Activated CD8-positive, alpha-beta T cell treated with anti-CD3 and anti-CD28 coated beads for 36 hours (primary cell): ENCODE data around the gene NTF3. TPM values are rescaled to one million over a fixed set of nuclear protein-coding genes. Genes with fewer than 3 reads are reported as not detected.

ENCODE experiments used
- ATAC-seq: fragments of 200-7000 bp; cut with Tn5 transposase; one replicate; pipeline ENCODE4 v1.10.0; 2021; ENCODE audit warnings: mild to moderate bottlenecking, moderate library complexity
- CTCF ChIA-PET: fragments of 350-600 bp; sonication (Branson Sonifier 250); formaldehyde crosslinking; loops from one replicate; lab custom pipeline; 2021; ENCODE audit warnings: antibody characterized with exemption; lab: Charles Lee
- POLR2A ChIA-PET: fragments of 350-600 bp; sonication (Branson Sonifier 250); formaldehyde crosslinking; loops from one replicate; lab custom pipeline; 2021; ENCODE audit warnings: antibody characterized with exemption; lab: Charles Lee
- DNase-seq: peaks from one replicate; pipeline ENCODE4 v3.0.0-alpha.2; 2020
- H3K27ac Mint-ChIP-seq: one replicate; pipeline ENCODE4 v1.8.0; 2021; ENCODE audit warnings: mild to moderate bottlenecking, mixed read lengths
- H3K27me3 Mint-ChIP-seq: one replicate; pipeline ENCODE4 v1.8.0; 2021; ENCODE audit warnings: mixed read lengths
- H3K36me3 Mint-ChIP-seq: one replicate; pipeline ENCODE4 v1.8.0; 2021; ENCODE audit warnings: low read depth, mixed read lengths
- H3K4me1 Mint-ChIP-seq: one replicate; pipeline ENCODE4 v1.8.0; 2021; ENCODE audit warnings: low read depth, mixed read lengths
- H3K4me3 Mint-ChIP-seq: one replicate; pipeline ENCODE4 v1.8.0; 2021; ENCODE audit warnings: mild to moderate bottlenecking, moderate library complexity, mixed read lengths
- H3K9me3 Mint-ChIP-seq: one replicate; pipeline ENCODE4 v1.8.0; 2021; ENCODE audit warnings: mixed read lengths
- intact Hi-C: fragments of 100-400 bp; cut with micrococcal nuclease; formaldehyde crosslinking; loops from one replicate; pipeline ENCODE4 v1.10.0; 2022
- total RNA-seq, 2 experiments: library from RNA; stranded (reverse); gene quantifications; one replicate each; pipeline ENCODE4 v1.2.3, GENCODE V29; 2021
- TF ChIP-seq, protein P1 (sequence below): fragments of 200-600 bp; IDR thresholded peaks from one replicate; pipeline ENCODE4 v1.8.0; 2022; ENCODE audit warnings: antibody characterized with exemption, mild to moderate bottlenecking

The NTF3 gene
- total RNA-seq, 2 experiments from 2014 or later, result not detected

DNA sequence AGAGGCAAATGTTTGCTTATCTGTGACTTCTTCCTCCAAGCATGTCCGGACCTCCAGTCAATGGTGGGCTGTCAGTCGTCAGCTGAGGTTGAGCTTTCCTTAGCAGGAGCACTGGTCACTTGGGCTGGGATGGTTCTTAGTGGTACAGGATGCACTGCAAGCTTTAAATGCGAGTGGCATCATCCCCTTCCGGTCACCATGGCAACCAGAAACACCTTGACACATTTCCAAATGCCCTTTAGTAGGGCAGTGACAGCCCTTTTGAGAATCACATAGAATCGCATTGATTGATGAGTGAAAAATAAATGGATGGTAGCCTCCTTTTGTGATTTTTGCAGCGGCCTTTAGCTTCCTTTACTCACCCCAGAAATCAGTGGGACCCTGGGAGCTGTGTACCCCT is 24.1 kb downstream of the NTF3 start:
- Mint-ChIP-seq H3K36me3 (no peaks in the 10 kb centered on the region), H3K27me3 (peaks cover 2% of the 10 kb centered on the region), H3K4me1 (peaks cover 3% of the 10 kb centered on the region), H3K9me3 (no peaks in the 10 kb centered on the region), H3K4me3 (no peak overlapping the region), H3K27ac (no peak overlapping the region)
- TF ChIP-seq, protein P1, sequence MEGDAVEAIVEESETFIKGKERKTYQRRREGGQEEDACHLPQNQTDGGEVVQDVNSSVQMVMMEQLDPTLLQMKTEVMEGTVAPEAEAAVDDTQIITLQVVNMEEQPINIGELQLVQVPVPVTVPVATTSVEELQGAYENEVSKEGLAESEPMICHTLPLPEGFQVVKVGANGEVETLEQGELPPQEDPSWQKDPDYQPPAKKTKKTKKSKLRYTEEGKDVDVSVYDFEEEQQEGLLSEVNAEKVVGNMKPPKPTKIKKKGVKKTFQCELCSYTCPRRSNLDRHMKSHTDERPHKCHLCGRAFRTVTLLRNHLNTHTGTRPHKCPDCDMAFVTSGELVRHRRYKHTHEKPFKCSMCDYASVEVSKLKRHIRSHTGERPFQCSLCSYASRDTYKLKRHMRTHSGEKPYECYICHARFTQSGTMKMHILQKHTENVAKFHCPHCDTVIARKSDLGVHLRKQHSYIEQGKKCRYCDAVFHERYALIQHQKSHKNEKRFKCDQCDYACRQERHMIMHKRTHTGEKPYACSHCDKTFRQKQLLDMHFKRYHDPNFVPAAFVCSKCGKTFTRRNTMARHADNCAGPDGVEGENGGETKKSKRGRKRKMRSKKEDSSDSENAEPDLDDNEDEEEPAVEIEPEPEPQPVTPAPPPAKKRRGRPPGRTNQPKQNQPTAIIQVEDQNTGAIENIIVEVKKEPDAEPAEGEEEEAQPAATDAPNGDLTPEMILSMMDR, result no peak
- intact Hi-C loops, result no loop called here
- POLR2A ChIA-PET, result no interaction called here
- ATAC-seq (no peak), DNase-seq (no peak)
- CTCF ChIA-PET, result no interaction called here

DNA sequence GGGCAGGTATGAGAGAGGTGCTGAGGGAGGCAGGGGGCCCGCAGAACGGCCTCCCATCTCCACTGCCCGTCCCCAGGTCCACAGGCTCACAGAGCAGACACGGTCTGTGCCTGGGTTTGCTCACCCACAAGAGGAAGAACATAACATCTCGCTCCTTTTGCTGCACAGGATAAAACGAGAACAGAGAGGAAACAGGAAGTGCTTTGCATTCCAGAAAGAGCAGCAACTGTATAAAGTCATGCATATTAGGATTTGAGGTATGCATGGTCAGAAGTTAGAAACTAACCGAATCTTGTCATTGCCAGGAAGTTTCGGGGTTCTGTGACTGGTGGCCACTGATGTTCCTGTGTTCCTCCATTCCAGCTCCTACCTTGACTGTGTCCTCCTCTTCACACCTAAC is 25.0 kb downstream of the NTF3 start:
- no peak for ATAC-seq

DNA sequence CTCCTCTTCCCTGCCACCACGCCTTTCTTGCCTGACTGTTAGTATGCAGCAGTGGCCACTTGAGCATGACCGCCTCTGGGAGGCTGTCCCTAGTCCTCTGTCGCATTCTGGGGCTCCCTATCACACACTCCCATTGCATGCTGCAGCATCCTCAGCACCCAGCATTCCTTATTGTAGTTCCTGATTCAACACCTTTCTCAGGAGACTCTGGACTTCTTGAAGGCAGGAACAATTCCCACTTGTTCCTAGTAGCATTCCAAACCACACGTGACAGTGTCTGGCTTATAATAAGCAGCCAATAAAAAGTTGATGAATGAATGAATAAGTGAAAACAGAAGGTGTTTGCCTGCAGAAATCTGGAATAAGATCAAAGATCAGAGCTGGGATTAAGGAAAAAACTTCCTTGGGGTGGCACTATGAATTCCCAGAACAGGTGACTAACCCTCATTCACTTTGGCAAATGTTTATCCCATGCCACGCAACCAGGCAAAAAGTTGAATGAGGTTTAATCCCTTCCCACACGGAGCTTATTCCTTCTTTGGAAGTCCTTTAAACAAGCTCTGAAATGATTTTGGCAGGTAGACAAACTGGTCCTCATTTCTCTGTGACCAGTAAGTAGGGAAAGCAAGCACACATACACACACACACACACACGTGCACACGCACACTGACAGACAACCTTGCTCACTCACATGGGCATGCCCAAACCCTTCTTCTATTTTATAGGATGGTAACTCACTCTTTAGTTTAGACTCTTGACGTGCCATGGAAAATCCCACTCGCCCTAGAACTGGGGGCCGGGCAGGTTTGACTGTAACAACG is 26.5 kb downstream of the NTF3 start:
- Mint-ChIP-seq H3K4me3 (no peak overlapping the region), H3K4me1 (peaks cover 3% of the 10 kb centered on the region), H3K9me3 (no peaks in the 10 kb centered on the region), H3K27ac (no peak overlapping the region), H3K36me3 (no peaks in the 10 kb centered on the region), H3K27me3 (no peaks in the 10 kb centered on the region)
- intact Hi-C loops, result no loop called here
- DNase-seq, result no peak
- ChIA-PET POLR2A (no interaction called here), CTCF (no interaction called here)
- TF ChIP-seq, protein P1, result no peak
- no peak for ATAC-seq

More for the DNA sequence above, 25.0 kb downstream of the NTF3 start:
- no peak overlapping the region for H3K4me3 Mint-ChIP-seq
- intact Hi-C loops, result no loop called here
- no peaks in the 10 kb centered on the region for H3K36me3 Mint-ChIP-seq
- TF ChIP-seq, protein P1, result no peak
- ChIA-PET POLR2A (no interaction called here), CTCF (no interaction called here)
- no peak overlapping the region for H3K27ac Mint-ChIP-seq
- H3K27me3 Mint-ChIP-seq, result peaks cover 2% of the 10 kb centered on the region
- peaks cover 3% of the 10 kb centered on the region for H3K4me1 Mint-ChIP-seq
- H3K9me3 Mint-ChIP-seq, result no peaks in the 10 kb centered on the region
- DNase-seq, result no peak

DNA sequence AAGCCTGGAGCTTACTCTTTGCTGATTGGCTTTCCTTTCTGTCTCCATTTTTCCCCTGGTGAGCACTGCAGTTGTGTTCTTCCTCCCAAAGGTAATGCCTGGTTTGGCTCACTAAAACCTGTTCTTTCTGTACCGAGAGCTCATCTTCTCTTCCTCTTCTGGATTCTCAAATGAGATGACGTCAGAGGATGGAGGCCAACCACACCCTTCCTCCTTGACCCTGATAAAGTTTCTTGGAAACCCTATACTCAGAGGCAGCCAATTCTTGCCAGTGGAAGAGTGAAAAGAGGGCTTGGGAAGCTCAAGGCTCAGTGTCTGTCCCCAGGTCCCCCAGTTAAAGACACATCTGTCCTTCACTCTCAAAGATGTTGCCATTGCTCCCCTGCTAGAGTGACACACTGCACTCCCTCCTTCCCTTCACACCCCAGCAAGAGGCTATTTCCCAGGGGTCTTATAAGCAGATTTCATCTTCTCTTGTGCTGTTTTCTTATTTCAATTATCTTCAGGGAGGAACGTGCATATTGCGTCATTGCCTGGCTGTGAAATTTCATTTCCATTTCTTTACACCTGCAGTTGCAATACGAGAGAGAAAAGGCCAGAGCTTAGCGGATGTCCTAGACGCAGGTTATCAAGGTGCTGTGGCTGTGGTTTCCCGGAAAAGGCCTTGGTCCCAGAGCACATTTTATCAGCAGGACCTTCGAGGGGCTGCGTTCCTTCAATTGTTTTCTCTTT is 27.3 kb downstream of the NTF3 start:
- H3K4me3 Mint-ChIP-seq, result no peak overlapping the region
- H3K4me1 Mint-ChIP-seq, result peaks cover 3% of the 10 kb centered on the region
- ChIA-PET CTCF (no interaction called here), POLR2A (no interaction called here)
- no peak overlapping the region for H3K27ac Mint-ChIP-seq
- H3K27me3 Mint-ChIP-seq, result no peaks in the 10 kb centered on the region
- H3K36me3 Mint-ChIP-seq, result no peaks in the 10 kb centered on the region
- ATAC-seq (no peak), DNase-seq (no peak)
- no peaks in the 10 kb centered on the region for H3K9me3 Mint-ChIP-seq
- TF ChIP-seq, protein P1, result no peak
- intact Hi-C loops, result no loop called here

DNA sequence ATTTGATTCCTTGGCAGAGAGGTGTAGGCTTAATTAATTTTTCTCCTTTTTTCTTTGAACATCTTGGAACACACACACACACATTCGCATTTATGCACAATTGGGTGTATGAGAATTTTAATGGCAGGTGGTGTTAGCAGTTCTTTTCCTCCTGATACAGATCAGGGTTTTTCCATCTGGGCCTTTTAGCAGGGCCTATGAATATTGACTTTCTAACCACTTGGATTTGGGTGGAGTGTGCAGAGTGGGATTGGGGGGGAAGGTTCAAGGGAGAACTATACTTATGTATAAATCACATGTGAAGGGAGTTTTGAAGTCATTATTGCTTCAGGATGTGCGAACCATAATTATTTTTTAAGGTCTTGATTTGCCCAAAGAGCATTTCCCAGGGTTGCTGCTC is 28.9 kb downstream of the NTF3 start:
- Mint-ChIP-seq H3K36me3 (no peaks in the 10 kb centered on the region), H3K27ac (no peak overlapping the region), H3K27me3 (no peaks in the 10 kb centered on the region), H3K4me3 (no peak overlapping the region), H3K4me1 (peaks cover 3% of the 10 kb centered on the region), H3K9me3 (no peaks in the 10 kb centered on the region)
- no peak for DNase-seq
- ATAC-seq, result no peak
- intact Hi-C loops, result no loop called here
- POLR2A ChIA-PET, result no interaction called here
- TF ChIP-seq, protein P1, result no peak
- CTCF ChIA-PET, result no interaction called here
